ENCODE data around the gene CEMP1. TPM values are rescaled to one million over a fixed set of nuclear protein-coding genes. Genes with fewer than 3 reads are reported as not detected.

The CEMP1 gene
- total and polyA plus RNA-seq, 2 experiments from 2014 or later: 0.31 to 7.5 TPM

GRCh38 chr16:2497695-2498484 lies 33.3 kb downstream of the CEMP1 start:
- H3K9me3 Mint-ChIP-seq: no peaks in the 10 kb centered on the region
- H3K27ac ChIP-seq (ENCODE audit: low read depth): no peak overlapping the region

More at GRCh38 chr16:2497695-2498484, 33.3 kb downstream of the CEMP1 start:
- DNase-seq (ENCODE audit: low spot score) (no peak), ATAC-seq (no peak)
- Mint-ChIP-seq H3K4me1 (peaks cover 5% of the 10 kb centered on the region), H3K36me3 (ENCODE audit: low read depth) (peaks cover 8% of the 10 kb centered on the region; the same call in 2 of the 3 replicates), H3K4me3 (no peak overlapping the region), H3K27me3 (ENCODE audit: insufficient read depth, low read depth, poor library complexity) (no peaks in the 10 kb centered on the region), H3K27ac (no peak overlapping the region)
- Histone ChIP-seq H3K4me2 (no peak overlapping the region), H2AFZ (no peak overlapping the region), H3K9me2 (ENCODE audit: insufficient read depth) (no peaks in the 10 kb centered on the region), H3K4me3 (no peak overlapping the region), H3K4me1 (ENCODE audit: insufficient read depth) (peaks cover 7% of the 10 kb centered on the region; the same call in 1 of the 2 replicates), H4K20me1 (replicated peaks; ENCODE audit: insufficient read depth) (no peaks in the 10 kb centered on the region; the same call in 1 of the 2 replicates), H3K27me3 (ENCODE audit: insufficient read depth) (no peaks in the 10 kb centered on the region), H3F3A (replicated peaks; ENCODE audit: low read depth) (no peaks in the 10 kb centered on the region), H3K79me2 (replicated peaks; ENCODE audit: insufficient read depth) (no peaks in the 10 kb centered on the region), H3K36me3 (ENCODE audit: insufficient read depth) (no peaks in the 10 kb centered on the region)
- TF ChIP-seq EZH2 (IDR thresholded peaks at IDR 0.05; ENCODE audit: low read depth, unreplicated experiment) (no peak), EZH2phosphoT487 (IDR thresholded peaks at IDR 0.05; ENCODE audit: unreplicated experiment) (no peak), NANOG (IDR thresholded peaks at IDR 0.05; ENCODE audit: borderline replicate concordance) (no peak), ZNF114 (CRISPR knock-in tag; IDR thresholded peaks at IDR 0.05) (no peak), CREB1 (CRISPR knock-in tag; IDR thresholded peaks at IDR 0.05; ENCODE audit: low read depth) (no peak), ETS1 (IDR thresholded peaks at IDR 0.05) (no peak), POLR2AphosphoS5 (IDR thresholded peaks at IDR 0.05; ENCODE audit: low read depth) (no peak), STAT1 (IDR thresholded peaks at IDR 0.05; ENCODE audit: unreplicated experiment) (no peak), JUNB (IDR thresholded peaks at IDR 0.05; ENCODE audit: unreplicated experiment) (no peak), ZNF462 (CRISPR knock-in tag; IDR thresholded peaks at IDR 0.05) (no peak), ZNF331 (CRISPR knock-in tag; IDR thresholded peaks at IDR 0.05; ENCODE audit: low read depth) (no peak)
- TF ChIP-seq, protein P1, sequence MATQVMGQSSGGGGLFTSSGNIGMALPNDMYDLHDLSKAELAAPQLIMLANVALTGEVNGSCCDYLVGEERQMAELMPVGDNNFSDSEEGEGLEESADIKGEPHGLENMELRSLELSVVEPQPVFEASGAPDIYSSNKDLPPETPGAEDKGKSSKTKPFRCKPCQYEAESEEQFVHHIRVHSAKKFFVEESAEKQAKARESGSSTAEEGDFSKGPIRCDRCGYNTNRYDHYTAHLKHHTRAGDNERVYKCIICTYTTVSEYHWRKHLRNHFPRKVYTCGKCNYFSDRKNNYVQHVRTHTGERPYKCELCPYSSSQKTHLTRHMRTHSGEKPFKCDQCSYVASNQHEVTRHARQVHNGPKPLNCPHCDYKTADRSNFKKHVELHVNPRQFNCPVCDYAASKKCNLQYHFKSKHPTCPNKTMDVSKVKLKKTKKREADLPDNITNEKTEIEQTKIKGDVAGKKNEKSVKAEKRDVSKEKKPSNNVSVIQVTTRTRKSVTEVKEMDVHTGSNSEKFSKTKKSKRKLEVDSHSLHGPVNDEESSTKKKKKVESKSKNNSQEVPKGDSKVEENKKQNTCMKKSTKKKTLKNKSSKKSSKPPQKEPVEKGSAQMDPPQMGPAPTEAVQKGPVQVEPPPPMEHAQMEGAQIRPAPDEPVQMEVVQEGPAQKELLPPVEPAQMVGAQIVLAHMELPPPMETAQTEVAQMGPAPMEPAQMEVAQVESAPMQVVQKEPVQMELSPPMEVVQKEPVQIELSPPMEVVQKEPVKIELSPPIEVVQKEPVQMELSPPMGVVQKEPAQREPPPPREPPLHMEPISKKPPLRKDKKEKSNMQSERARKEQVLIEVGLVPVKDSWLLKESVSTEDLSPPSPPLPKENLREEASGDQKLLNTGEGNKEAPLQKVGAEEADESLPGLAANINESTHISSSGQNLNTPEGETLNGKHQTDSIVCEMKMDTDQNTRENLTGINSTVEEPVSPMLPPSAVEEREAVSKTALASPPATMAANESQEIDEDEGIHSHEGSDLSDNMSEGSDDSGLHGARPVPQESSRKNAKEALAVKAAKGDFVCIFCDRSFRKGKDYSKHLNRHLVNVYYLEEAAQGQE (IDR thresholded peaks at IDR 0.05; ENCODE audit: unreplicated experiment): no peak
- TF ChIP-seq, protein P2, sequence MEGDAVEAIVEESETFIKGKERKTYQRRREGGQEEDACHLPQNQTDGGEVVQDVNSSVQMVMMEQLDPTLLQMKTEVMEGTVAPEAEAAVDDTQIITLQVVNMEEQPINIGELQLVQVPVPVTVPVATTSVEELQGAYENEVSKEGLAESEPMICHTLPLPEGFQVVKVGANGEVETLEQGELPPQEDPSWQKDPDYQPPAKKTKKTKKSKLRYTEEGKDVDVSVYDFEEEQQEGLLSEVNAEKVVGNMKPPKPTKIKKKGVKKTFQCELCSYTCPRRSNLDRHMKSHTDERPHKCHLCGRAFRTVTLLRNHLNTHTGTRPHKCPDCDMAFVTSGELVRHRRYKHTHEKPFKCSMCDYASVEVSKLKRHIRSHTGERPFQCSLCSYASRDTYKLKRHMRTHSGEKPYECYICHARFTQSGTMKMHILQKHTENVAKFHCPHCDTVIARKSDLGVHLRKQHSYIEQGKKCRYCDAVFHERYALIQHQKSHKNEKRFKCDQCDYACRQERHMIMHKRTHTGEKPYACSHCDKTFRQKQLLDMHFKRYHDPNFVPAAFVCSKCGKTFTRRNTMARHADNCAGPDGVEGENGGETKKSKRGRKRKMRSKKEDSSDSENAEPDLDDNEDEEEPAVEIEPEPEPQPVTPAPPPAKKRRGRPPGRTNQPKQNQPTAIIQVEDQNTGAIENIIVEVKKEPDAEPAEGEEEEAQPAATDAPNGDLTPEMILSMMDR (conservative IDR thresholded peaks at IDR 0.05; ENCODE audit: low read depth in 2 of 2): no peak

Data from GM23338 (cell line).